IPS-NIHi7 (cell line): Measurements from ENCODE around the gene GRIPAP1.

ENCODE experiments used
- DNase-seq: peaks from one replicate; pipeline ENCODE4 v3.0.0; 2012; ENCODE audit warnings: mixed read lengths; ENCODE audit errors: extremely low spot score

The GRIPAP1 gene, protein sequence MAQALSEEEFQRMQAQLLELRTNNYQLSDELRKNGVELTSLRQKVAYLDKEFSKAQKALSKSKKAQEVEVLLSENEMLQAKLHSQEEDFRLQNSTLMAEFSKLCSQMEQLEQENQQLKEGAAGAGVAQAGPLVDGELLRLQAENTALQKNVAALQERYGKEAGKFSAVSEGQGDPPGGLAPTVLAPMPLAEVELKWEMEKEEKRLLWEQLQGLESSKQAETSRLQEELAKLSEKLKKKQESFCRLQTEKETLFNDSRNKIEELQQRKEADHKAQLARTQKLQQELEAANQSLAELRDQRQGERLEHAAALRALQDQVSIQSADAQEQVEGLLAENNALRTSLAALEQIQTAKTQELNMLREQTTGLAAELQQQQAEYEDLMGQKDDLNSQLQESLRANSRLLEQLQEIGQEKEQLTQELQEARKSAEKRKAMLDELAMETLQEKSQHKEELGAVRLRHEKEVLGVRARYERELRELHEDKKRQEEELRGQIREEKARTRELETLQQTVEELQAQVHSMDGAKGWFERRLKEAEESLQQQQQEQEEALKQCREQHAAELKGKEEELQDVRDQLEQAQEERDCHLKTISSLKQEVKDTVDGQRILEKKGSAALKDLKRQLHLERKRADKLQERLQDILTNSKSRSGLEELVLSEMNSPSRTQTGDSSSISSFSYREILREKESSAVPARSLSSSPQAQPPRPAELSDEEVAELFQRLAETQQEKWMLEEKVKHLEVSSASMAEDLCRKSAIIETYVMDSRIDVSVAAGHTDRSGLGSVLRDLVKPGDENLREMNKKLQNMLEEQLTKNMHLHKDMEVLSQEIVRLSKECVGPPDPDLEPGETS

DNA sequence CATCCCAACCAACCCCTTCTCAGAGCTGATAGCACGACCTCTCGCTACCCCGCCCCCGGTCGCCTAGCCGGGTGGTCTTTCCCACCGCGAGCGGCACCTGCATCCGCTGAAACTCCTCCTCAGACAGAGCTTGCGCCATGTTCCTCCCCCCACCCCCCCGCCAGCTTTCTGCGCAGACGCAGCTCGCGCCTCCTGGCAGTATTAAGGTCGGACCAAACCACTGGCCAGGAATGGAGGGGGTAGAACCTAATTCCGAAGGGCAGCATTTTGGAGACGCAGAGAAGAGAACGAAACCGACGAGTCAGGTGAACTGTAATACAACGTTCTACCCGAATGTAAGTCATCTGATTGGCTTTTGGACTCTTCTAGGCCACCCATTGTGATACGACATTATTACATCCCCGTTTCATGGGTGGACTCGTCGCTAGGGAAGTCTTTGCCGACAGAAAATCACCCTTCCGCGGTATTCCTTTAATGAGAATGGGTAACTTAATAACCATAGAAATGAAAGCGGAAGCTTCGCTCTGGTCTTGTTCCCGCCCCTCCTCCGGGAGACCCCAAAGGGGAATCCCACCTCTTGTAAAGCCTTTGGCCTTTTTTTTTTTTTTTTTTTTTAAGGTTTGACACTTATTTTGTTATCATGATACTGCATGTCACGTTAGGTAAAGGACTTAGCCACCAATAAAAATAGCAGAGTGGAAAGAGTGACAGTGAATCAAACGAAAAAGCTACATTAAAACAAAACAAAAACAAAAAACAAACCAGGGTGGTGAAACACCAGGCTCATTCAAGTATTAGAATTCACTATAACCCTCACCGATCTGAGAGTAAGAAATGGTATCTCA, at the start of gene GRIPAP1:
Gene GRIPAP1 (minus strand): TSS at position 174 of the 845 bp plus-strand sequence. CDS start 35 bp downstream, at position 139.
- peak; percentile 83 for DNase-seq

DNA sequence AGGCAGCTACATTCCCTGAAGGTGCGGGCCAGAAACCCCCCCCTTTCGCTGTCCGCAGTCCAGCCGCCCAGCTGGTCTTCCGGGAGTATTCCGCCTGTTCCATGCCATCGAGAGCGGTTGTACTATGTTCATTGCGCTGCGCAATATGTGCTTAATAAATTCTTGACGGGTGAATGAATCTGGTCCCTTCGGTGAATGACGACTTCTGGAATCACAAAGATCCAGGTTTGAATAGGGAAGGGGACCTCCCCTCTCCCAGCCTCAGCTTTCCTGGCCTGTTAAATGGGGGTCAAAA, 41.9 kb upstream of the GRIPAP1 start:
- no peak for DNase-seq

DNA sequence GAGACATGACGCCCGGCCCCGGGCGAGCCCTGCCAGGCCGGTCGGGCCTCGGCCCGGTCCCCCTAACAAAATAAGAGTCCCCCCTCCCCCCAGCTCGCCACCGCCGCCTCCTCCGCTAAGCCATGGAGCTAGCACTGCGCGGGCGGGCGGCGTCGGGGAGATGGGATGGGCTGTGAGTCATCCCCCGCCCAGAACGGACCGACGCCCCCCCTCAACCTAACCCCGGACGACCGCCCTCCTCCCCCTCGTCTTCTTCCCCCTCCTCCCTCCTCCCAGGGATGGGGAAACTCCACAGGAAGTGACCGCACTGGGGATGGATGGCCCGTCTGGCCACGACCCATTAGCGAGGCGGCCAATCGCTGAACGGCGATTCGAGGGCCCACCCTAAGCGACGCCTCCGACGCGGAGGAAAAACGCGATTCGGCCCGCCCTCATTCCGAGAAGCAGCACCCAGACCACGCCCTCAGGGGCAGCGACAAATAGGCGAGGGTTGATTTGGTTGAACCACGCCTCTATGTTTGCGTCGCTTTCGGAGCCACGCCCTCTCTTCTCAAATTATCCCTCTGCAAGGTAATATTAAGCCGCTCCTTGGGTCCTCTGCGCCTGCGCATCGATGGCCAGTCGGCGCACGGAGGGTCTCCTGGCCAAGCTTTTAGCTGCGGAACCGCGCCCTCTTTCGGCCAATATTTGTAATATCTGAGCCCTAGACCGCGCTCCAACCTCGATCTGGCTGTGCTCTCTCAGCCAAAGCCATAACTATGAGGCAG, 41.3 kb upstream of the GRIPAP1 start, which contains the start of gene TFE3:
Gene TFE3 (minus strand): TSS at position 138 of the 767 bp plus-strand sequence. CDS start 131 bp downstream, at position 7.
- peak; percentile 78 for DNase-seq

DNA sequence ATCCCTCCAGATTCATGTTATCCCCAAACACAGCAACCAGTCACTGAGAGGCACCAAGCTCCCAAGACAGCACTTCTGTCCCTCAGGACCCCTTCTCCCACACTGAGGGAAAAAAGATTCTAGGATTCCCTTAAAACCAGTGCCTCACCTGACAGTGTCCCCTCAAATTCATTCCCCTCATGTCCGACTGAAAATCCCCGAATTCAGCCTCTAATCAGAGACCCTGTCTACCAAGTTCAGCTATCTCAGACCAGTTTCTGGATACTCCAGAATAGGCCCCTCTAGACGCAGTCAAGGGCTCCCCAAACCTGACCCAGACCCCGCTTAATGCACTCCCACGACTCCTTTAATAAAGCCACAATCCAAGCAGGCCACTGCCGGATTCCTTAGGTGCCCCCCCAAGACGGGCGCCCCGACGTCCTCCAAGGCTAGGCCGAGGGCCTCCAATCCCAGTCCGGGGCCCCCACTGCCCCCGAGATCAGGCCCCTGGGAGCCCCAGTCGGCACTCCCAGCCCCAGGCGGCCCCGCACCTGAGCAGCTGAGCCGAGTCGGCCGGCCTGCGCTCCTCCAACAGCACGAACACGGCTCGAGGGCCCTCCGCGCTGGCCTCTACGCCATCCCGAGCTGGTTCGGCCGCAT, 40.6 kb upstream of the GRIPAP1 start:
- no peak for DNase-seq

DNA sequence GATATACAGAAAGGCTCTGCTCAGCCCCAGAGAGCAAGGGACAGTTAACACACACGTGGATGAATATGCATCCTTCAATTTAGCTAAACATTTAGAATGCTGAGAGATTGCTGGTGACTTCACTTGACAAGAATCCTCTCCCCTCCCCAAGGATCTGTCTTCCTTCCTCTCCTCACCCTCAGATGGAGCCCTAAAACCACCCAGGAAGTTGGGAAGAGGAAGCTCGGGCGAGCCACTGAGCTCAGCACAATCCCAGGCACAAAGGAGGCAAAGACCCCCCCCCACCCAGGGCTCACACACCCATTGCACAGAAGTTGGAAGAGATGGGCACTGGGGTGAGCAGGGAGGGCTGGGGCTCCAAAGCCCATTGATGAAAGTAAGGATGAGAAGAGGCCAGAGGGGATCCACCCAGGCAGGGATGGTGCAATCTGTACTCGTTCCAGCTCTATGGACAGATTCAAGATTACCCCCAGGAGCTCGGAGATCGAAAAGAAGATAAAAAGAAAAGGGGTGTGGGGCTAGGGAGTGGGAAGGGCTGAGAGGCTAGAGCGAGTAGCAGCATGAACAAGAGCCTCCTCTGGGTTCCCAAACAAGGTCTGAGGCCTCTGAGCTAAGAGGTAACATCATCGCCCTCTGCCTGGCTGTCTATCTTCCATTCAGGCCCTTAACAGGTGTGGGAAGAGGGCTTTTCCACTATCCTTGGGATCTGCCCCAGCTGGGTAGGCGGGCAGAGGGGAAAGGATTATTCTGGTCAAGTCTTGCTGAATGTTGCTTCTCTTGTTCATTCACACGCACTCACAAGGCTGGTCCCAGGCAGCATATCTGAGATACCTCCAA, 39.9 kb upstream of the GRIPAP1 start:
- DNase-seq = no peak

DNA sequence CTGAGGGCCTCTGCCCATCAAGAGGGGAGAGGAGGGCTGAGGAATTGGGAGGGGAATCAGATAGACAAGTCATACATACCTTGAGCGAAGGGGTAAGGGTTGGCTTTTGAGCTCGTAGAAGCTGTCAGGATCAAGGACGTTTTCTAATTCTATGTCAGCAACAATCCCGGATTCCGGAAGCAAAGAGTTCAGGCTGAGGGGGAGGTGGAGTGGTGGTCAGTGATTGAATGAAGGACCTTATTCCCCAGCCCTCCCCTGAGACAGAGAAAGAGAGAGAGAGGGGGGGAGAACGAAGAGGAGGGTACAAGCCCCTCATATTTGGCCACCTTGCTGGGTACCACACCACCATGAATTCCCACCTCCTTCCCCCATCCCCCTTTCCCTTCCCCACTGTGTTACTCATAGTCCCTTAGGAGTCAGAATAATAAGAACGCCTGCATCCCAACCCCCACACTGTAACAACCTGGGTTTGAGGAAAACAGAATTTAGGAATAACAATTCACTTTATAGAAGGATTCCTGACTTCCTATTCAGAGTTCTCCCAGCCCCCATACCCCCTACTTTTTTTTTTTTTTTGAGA, 38.4 kb upstream of the GRIPAP1 start:
- DNase-seq = no peak

DNA sequence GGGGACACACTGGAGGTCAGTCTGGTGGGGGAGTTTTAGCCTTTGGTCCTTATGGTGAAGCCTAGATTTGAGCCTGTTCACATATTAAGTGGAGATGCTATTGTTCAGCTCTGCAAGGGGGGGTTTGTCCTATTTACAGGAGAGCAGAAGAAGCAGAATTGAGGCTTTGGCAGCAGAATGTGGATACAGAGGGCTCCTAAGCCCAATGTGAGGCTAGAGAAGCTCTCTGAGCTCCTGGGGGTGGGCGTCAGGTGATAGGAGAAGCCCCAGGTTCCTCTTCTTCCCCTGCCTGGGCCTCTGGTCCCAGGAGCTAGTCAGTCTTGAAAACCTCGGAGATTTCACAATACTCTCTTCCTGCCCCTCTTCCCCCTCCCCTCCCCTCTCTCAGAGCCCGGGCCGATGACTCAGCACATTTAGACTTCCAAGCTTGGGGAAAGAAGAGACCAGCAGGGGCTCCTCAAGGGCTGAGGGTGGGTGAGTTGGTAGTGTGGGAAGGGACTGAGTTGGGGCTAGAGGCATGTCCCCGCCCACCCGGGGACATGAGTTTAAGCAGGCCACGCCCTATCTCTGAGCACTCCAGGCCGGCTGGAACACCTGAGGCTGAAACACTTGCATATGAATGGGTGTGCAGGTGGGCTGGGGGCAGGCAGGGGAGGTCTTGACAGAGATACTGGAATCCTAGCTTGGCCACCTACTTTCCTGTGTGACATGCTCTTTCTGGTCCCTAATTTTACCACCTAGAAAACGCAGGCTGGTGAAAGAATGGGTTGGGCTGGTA, 37.7 kb upstream of the GRIPAP1 start:
- DNase-seq = peak; percentile 75

DNA sequence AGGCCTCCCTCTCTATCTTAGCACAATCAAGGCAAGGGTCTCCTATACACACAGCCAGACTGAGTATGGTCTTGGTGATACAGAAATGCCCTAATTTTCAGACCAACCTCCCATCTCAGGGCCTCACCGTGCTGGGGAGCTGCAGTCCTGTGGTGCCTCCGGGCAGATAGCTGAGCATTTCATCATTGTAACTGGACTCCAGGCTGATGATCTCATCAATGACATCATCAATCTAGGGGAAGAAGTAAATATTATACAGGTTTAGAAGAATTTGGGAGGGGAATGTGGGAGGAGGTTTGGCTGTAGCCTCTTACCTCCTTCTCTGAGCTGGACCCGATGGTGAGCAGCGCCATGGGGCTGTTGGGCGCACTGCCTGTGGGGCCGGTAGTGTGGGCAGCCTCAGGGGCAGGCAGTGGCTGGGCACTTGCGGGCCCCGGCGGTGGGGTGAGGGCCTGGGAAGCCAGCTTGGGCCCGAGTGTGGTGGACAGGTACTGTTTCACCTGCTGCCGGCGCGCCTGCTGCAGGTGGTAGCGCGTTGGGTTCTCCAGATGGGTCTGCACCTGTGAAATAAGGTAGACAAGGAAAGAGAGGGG, 35.9 kb upstream of the GRIPAP1 start:
- no peak for DNase-seq

DNA sequence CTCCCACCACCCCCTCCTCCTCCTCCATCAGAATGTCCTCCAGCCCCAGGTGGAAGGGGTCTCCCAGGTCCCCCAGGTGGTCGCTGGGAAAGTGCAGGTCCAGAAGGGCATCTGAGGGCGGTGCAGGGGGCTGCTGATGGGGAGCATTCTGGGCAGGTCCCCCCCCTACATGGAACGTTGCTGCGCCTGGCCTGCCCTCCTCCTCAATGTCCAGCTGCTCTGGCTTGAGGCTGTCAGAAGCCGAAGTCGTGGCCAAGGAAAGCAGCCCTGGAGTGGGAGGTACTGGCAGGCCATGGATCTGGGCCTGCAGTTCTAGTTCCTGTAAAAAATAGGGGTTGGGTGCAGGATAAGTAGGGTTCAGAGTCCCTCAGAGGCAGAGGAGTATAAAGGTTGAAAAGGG, 28.2 kb upstream of the GRIPAP1 start:
- no peak for DNase-seq

DNA sequence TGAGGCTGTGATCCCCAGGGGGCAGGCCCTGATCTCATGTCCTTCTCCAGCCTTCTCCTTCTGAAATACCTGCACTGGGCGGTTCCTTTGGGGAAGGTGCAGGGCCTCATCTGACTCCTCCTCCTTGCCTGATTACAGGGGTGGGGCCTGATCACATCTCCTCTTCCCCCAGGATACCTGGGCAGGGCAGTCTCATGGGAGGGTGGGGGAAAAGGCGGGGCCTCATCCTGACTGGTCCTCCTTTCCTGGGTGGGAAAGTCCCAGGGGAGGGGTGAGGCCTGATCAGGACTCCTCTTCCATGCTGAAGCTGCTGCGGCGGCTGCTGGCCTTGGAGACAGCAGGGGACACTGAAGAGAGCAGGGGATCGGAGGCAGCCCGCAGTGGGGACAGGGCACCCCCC, 27.8 kb upstream of the GRIPAP1 start:
- DNase-seq = peak; percentile 56

DNA sequence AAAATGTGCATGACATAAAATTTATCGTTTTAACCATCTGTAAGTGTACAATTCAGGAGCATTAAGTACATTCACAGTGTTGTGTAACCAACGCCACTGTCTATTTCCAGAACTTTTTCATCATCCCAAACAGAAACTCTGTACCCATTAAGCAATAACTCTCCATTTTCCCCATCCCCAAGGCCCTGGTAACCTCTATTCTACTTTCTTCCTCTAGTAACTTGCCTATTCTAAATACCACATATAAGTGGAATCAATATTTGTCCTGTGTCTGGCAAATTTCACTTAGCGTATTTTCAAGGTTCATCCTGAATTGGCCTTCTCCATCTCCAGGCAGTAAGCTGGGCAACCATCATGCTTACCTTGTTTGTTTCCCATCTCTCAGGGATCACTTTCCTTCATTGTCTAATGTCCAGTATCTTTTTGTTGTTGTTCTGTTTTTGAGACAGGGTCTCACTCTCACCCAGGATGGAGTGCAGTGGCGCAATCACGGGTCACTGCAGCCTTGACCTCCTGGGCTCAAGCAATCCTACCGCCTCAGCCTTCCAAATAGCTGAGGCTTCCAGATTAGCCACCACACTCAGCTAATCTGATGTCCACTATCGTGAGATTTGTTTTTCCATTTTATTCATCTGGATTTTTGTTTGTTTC, 17.7 kb upstream of the GRIPAP1 start:
- DNase-seq = no peak

DNA sequence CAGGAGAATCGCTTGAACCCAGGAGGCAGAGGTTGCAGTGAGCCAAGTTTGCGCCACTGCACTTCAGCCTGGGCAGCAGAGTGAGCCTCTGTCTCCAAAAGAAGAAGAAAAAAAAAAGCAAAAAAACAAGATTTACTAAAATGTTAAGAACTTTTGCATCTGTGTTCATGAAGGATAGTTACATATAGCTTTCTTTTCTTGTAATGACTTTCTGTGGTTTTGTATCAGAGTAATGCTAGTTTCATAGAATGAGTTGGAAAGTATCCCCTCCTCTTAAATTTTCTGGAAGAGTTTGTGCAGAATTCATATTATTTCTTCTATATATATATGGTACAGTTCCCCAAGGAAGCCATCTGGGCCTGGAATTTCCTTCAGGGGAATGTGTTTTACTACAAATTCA, 17.0 kb upstream of the GRIPAP1 start:
- DNase-seq = no peak

DNA sequence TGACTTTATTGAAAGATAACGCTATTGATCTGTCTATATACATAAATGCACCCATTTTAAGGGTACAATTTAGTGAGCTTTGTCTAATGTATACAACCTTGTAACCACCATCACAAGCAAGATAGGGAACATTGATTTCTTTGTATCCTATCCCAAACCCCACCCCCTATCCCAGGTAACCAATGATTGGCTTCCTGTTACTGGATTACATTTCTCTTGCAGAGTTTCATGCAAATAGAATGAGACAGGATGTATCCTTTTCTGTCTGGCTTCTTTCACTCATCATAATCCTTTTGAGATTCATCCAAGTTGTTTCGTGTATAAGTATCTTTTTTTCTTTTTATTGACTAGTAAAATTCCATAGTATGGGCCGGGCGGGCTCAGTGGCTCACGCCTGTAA, 1.6 kb upstream of the GRIPAP1 start:
- peak; percentile 8 for DNase-seq

DNA sequence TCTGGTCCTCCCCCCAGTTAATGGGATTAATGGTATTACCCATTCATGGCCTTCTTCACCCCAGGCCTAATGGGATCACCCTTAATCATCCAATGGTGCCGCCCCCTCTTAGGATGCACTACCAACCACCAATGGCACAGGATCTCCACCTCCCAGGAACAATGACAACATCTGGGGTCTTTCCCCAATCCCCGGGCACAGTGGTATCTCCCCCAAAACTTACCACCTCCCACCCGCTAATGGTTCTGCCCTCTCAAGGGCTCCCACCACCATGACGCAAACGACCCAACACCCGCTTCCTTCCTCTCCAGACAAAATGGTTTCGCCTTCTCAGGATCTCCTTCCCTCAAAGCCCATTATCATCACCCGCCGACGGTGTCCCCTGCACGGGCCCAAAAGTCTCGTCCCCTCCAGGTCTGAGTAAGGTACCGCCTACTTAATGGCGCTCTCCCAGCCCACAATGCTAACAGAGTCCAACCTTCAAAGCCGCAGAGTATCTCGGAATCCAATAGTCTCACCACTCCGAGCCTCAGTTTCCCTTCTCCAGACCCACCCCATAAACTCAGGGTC, 458 bp downstream of the GRIPAP1 start:
- peak; percentile 45 for DNase-seq

DNA sequence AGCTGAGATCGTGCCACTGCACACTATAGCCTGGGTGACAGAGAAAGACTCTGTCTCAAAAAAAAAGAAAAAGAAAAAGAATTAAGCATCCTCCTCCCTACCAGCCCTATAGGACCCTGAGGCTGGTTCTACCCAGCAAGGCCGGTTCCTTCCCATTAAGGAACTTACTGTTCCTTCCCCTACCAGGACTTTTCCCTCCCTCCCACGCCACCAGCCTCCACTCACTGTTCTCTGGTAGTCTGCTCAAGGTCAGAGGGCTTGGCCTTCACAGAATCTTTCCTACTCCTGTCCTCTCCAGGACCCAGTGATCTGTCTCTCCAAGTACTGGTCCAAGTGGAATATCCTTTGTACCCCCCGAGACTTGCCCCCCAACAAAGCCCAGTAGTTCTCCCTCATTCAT, 1.4 kb downstream of the GRIPAP1 start:
- peak; percentile 1 for DNase-seq

DNA sequence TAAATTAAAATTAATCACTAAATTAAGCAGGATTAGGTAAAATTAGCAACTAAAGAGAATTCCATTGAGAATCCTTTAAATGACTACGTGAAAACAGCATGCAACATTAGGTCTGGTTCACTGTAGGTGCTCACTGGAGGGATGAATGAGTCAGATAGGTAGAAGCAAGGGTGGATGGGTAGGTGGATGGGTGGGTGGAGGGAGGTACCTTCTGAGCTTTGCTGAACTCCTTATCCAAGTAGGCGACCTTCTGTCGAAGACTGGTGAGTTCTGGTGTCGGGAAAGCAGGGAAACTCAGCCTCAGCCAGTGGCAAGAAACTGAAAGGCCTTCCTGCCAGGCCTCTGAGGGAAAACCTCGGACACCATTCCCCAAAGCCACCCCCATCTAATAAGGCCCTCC, 3.0 kb downstream of the GRIPAP1 start:
- DNase-seq = peak; percentile 1

DNA sequence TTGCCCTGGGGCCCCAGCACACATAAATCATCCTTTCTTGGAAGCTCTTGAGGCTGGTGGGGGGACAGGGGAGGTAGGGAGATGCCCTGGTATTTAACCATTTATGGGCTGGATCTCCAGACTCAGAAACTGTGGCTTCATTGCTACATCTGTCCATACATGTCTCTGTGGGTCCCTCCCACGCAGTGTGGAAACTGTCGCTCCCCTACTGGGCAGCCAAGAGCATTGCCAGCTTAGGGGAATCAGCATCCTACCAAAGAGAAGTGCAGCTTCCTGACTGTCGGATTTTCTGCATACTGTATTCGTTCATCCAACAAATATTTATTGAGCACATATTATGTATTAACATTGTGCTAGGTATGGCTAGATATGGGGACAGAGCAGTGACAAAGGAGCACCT, 3.7 kb downstream of the GRIPAP1 start:
- no peak for DNase-seq
